ENCODE data around the gene PDCD1LG2.

DNA sequence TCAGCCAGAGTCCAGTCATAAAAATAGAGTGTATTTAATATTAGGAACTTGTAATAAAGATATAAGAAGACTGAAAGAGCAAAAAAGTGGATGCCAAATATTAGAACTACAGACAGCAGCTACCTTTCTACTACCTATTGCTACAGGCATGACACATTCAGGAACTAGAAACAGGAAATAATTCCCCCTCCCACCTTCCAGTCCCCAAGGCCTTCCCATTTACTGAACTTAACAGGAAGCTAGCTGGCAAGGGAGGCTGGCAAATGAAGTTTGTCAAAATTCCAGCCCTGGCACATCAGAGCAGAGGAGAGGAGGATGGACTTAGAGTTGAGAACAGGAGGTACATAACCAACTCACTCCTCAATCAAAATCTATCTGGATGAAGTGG lies 68.4 kb downstream of the PDCD1LG2 start:
- no peak for TF ChIP-seq POLR2A (IDR thresholded peaks at IDR 0.05)
- TF ChIP-seq, protein P1, sequence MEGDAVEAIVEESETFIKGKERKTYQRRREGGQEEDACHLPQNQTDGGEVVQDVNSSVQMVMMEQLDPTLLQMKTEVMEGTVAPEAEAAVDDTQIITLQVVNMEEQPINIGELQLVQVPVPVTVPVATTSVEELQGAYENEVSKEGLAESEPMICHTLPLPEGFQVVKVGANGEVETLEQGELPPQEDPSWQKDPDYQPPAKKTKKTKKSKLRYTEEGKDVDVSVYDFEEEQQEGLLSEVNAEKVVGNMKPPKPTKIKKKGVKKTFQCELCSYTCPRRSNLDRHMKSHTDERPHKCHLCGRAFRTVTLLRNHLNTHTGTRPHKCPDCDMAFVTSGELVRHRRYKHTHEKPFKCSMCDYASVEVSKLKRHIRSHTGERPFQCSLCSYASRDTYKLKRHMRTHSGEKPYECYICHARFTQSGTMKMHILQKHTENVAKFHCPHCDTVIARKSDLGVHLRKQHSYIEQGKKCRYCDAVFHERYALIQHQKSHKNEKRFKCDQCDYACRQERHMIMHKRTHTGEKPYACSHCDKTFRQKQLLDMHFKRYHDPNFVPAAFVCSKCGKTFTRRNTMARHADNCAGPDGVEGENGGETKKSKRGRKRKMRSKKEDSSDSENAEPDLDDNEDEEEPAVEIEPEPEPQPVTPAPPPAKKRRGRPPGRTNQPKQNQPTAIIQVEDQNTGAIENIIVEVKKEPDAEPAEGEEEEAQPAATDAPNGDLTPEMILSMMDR (IDR thresholded peaks at IDR 0.05), result no peak
- TF ChIP-seq EP300 (IDR thresholded peaks at IDR 0.05), result no peak
- no peak for TF ChIP-seq POLR2AphosphoS5 (IDR thresholded peaks at IDR 0.05)

All from stomach (tissue), 4 donors.